GM19395 (cell line): ENCODE results near the gene HDAC10.

ENCODE experiments used
- ATAC-seq: cut with Tn5 transposase; IDR thresholded peaks from one replicate; pipeline ENCODE4 v1.9.1; 2021; ENCODE audit warnings: mild to moderate bottlenecking, moderate library complexity; ENCODE audit not compliant: unreplicated experiment

The HDAC10 gene

GRCh38 chr22:50219800-50220602 is 31.1 kb downstream of the HDAC10 start:
- no peak for ATAC-seq

- no peak for ATAC-seq
Observed at GRCh38 chr22:50218996-50219727, 31.9 kb downstream of the HDAC10 start.

- no peak for ATAC-seq
Observed at GRCh38 chr22:50218153-50218995, 32.7 kb downstream of the HDAC10 start.

GRCh38 chr22:50217543-50218152 is 33.4 kb downstream of the HDAC10 start:
- no peak for ATAC-seq

DNA sequence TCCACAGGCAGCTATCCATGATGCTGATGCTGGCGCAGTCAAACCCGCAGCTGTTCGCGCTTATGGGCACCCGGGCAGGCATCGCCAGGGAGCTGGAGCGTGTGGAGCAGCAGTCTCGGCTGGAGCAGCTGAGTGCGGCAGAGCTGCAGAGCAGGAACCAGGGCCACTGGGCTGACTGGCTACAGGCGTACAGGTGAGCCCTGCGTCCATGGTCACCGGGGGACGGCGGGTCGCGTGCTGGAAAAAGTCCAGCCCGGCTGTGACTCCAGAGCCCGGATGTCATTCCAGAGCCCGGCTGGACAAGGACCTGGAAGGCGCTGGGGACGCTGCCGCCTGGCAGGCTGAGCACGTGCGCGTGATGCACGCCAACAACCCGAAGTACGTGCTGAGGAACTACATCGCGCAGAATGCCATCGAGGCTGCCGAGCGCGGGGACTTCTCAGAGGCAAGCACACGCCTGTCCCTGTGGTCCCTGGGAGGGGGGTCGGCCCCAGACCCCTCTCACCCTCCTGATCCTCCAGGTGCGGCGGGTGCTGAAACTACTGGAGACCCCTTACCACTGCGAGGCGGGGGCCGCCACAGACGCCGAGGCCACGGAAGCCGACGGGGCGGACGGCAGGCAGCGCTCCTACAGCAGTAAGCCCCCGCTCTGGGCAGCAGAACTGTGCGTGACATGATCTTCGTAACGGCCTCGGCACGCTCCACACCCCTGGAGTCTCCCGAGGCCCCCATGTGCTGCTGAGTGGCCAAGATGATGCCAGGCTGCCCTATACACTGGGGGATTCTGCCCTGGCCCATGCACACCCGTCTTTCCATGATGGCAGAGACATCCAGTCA is 34.2 kb downstream of the HDAC10 start:
- ATAC-seq, result no peak

DNA sequence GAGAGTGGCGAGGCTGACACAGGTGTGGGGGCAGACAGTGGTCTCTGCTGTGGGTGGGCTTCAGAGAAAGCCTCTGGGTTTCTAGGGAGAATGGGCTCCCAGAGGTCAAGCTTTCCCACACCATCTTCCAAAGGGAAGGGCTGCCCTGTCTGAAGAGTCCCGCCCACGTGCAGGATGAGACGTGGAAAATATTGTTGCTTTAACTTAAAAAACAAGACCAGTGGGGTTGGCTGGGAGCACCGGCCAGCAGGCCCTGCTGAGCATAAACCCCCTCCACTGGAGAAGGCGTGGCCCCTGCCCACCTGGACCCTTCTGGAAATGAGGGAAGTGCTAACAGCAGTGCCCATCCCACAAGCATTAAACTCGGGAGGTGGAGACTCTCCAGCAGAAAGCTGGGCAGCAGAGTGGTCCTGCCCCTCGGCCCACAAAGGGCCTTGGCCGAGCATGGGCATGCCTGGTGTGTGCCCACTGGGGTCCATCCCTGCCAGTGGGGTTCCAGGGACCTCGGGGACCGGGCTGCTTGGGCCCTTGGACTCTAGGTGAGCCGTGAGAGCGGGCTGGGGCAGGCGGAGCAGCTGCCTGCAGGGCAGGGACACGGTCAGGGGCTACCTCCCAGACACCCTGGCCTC is 34.9 kb downstream of the HDAC10 start:
- no peak for ATAC-seq

GRCh38 chr22:50215297-50216054 is 35.6 kb downstream of the HDAC10 start:
- ATAC-seq, result no peak

DNA sequence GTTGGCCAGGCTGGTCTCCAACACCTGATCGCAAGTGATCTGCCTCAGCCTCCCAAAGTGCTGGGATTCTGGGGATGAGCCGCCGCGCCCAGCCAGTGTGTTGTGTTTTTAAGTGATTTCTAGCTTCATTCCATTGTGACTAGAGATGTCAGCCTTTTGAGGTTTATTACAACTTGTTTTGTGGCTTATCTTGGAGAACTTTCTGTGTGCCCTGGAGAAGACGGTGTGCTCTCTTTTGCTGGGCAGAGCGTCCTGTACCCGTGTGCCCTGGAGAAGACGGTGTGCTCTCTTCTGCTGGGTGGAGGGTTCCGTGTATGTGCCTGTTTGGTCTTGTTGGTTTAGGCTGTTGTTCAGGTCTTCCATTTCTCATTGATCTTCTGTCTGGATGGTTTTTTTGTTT is 37.8 kb downstream of the HDAC10 start:
- no peak for ATAC-seq

GRCh38 chr22:50211147-50211546 is 39.9 kb downstream of the HDAC10 start:
- ATAC-seq, result no peak

DNA sequence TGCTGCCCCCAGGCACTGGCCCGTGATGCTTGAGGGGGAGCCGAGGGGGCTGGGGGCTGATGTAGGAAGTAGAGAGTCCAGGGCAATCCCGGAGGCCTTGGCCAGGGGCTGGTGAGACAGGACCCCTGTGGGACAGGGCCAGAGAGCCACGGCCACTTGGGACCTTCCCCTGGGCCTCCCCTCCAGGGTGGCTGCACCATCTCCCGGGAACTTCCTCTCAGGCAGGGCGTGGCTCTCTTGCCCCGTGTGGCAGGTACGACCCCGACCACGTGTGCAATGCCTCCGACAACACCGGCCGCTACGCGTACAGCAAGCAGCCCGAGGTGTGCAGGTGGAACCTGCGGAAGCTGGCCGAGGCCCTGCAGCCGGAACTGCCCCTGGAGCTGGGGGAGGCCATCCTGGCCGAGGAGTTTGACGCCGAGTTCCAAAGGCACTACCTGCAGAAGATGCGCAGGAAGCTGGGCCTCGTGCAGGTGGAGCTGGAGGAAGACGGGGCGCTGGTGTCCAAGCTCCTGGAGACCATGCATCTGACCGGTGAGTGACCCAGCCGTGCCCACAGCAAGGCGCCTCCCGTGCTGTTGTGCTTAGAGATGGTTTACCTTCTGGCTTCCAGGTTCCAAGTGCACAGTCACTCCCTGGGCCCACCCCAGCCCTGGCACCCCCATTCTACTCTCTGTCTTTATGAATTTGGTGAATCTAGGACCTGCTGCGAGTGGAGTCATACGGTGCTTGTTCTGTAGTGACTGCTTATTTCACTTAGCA is 40.5 kb downstream of the HDAC10 start:
- no peak for ATAC-seq

- ATAC-seq, result no peak
Observed at GRCh38 chr22:50209893-50210292, 41.2 kb downstream of the HDAC10 start.

DNA sequence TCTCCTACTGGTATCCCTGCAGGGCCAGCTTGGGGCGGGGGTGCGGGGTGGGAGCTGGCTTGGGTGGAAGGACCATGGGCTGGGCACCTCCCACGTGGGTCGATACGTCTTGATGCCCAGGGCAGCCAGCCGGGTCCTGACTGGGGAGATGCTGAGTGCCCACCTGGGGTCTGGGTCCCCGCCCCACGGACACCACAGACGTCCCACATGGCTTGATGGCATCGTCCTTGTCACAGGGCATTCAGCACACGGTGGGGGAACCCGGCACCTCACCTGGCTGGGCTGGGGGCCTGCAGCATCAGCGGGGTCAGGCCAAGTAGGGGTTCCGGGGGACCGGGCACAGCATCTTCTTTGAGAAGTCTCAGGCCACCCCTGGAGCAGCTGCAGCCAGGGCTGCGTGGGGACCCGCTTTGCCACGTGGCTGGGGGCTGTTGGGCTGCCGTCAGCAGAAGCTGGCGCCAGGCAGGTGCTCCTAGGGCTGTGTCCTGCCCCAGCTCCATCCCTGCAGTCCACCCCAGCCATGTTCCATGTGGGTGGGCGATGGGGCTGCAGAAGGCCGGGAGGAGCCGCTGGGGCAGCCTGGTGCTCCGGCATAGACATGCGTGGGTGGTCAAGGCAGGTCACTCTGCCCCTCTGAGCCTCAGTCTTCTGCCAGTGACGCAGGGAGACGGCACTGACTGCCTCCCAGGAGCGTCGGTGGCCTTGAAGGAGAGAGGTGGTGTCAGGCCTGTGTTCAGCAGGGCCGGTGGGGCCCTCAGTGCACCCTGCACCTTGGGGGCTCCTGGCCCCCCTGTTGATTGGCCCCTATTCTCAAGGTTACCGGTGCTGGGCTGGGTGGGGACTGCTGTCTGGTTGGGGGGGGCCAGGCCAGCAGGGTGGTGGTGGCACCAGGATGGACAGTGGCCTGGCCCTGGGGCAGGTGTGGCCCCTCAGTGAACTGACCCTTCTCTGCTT is 41.8 kb downstream of the HDAC10 start:
- no peak for ATAC-seq

DNA sequence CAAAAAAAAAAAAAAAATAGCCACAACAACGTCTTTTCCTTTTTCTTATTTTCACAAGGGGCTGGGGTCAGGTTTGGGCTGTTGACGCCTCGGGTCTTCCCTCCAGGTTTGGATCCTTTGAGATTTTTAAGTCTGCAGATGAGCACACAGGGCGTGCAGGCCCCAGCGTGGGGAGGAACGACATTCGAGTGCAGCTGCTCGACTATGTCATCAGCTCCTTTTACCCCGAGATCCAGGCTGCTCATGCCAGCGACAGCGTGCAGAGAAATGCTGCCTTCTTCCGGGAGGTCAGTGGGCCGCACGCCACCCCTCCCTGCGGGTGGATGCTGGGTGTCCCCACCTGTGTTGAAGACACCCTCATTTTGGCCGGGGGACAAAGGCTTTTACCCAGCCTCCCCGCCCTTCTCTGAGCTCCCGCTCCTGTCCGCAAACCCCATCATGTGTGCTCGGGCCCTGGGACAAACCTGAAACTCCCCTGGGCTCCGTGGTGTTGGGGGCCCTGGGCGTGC is 42.6 kb downstream of the HDAC10 start:
- no peak for ATAC-seq

- no peak for ATAC-seq
Observed at GRCh38 chr22:50207383-50208140, 43.5 kb downstream of the HDAC10 start.

GRCh38 chr22:50206599-50206998 is 44.5 kb downstream of the HDAC10 start:
- no peak for ATAC-seq
